ENCODE data around the gene ANKRD13B. TPM values are rescaled to one million over a fixed set of nuclear protein-coding genes. Genes with fewer than 3 reads are reported as not detected.

Gene ANKRD13B
- total and polyA plus RNA-seq, 2 of the 13 experiments (the other 11 are each of a cell fraction or from before 2014, with no cell fraction given): 1.7 to 1.8 TPM

GRCh38 chr17:29568331-29569244 lies 24.3 kb upstream of the ANKRD13B start, which contains the start of gene TP53I13 (continued):
- 0 out of 2 replicates have a peak, but pooled peaks have one; percentile 14 for TF ChIP-seq ZNF580 (CRISPR knock-in tag; IDR thresholded peaks at IDR 0.05; ENCODE audit: borderline replicate concordance, low read depth)
- no peak for TF ChIP-seq EEA1 (CRISPR knock-in tag; IDR thresholded peaks at IDR 0.05; ENCODE audit: borderline replicate concordance)
- TF ChIP-seq ZNF12 (CRISPR knock-in tag; IDR thresholded peaks at IDR 0.05): peak; percentile 21; the same call in 1 of the 2 replicates
- no peak for TF ChIP-seq TCF12 (IDR thresholded peaks at IDR 0.05)
- no peak for TF ChIP-seq TCF12 (CRISPR knock-in tag; IDR thresholded peaks at IDR 0.05)
- TF ChIP-seq MEF2D (CRISPR knock-in tag; IDR thresholded peaks at IDR 0.05): 0 out of 2 replicates have a peak, but pooled peaks have one; percentile 25
- TF ChIP-seq ZNF724P (CRISPR knock-in tag; IDR thresholded peaks at IDR 0.05; ENCODE audit: borderline replicate concordance): peak; percentile 79; the same call in 1 of the 2 replicates
- TF ChIP-seq HMG20A (CRISPR knock-in tag; IDR thresholded peaks at IDR 0.05; ENCODE audit: borderline replicate concordance): no peak
- no peak for TF ChIP-seq IKZF5 (CRISPR knock-in tag; IDR thresholded peaks at IDR 0.05)
- no peak for TF ChIP-seq MZF1 (CRISPR knock-in tag; IDR thresholded peaks at IDR 0.05; ENCODE audit: borderline replicate concordance)
- TF ChIP-seq, protein P1, sequence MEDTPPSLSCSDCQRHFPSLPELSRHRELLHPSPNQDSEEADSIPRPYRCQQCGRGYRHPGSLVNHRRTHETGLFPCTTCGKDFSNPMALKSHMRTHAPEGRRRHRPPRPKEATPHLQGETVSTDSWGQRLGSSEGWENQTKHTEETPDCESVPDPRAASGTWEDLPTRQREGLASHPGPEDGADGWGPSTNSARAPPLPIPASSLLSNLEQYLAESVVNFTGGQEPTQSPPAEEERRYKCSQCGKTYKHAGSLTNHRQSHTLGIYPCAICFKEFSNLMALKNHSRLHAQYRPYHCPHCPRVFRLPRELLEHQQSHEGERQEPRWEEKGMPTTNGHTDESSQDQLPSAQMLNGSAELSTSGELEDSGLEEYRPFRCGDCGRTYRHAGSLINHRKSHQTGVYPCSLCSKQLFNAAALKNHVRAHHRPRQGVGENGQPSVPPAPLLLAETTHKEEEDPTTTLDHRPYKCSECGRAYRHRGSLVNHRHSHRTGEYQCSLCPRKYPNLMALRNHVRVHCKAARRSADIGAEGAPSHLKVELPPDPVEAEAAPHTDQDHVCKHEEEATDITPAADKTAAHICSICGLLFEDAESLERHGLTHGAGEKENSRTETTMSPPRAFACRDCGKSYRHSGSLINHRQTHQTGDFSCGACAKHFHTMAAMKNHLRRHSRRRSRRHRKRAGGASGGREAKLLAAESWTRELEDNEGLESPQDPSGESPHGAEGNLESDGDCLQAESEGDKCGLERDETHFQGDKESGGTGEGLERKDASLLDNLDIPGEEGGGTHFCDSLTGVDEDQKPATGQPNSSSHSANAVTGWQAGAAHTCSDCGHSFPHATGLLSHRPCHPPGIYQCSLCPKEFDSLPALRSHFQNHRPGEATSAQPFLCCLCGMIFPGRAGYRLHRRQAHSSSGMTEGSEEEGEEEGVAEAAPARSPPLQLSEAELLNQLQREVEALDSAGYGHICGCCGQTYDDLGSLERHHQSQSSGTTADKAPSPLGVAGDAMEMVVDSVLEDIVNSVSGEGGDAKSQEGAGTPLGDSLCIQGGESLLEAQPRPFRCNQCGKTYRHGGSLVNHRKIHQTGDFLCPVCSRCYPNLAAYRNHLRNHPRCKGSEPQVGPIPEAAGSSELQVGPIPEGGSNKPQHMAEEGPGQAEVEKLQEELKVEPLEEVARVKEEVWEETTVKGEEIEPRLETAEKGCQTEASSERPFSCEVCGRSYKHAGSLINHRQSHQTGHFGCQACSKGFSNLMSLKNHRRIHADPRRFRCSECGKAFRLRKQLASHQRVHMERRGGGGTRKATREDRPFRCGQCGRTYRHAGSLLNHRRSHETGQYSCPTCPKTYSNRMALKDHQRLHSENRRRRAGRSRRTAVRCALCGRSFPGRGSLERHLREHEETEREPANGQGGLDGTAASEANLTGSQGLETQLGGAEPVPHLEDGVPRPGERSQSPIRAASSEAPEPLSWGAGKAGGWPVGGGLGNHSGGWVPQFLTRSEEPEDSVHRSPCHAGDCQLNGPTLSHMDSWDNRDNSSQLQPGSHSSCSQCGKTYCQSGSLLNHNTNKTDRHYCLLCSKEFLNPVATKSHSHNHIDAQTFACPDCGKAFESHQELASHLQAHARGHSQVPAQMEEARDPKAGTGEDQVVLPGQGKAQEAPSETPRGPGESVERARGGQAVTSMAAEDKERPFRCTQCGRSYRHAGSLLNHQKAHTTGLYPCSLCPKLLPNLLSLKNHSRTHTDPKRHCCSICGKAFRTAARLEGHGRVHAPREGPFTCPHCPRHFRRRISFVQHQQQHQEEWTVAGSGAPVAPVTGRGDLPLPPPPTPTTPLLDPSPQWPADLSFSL (CRISPR knock-in tag; IDR thresholded peaks at IDR 0.05): no peak
- TF ChIP-seq, protein P2, sequence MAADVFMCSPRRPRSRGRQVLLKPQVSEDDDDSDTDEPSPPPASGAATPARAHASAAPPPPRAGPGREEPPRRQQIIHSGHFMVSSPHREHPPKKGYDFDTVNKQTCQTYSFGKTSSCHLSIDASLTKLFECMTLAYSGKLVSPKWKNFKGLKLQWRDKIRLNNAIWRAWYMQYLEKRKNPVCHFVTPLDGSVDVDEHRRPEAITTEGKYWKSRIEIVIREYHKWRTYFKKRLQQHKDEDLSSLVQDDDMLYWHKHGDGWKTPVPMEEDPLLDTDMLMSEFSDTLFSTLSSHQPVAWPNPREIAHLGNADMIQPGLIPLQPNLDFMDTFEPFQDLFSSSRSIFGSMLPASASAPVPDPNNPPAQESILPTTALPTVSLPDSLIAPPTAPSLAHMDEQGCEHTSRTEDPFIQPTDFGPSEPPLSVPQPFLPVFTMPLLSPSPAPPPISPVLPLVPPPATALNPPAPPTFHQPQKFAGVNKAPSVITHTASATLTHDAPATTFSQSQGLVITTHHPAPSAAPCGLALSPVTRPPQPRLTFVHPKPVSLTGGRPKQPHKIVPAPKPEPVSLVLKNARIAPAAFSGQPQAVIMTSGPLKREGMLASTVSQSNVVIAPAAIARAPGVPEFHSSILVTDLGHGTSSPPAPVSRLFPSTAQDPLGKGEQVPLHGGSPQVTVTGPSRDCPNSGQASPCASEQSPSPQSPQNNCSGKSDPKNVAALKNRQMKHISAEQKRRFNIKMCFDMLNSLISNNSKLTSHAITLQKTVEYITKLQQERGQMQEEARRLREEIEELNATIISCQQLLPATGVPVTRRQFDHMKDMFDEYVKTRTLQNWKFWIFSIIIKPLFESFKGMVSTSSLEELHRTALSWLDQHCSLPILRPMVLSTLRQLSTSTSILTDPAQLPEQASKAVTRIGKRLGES (CRISPR knock-in tag; IDR thresholded peaks at IDR 0.05; ENCODE audit: borderline replicate concordance): no peak
- TF ChIP-seq LCORL (IDR thresholded peaks at IDR 0.05): no peak
- peak; percentile 31 for TF ChIP-seq LCORL (CRISPR knock-in tag; IDR thresholded peaks at IDR 0.05)
- TF ChIP-seq TERF1 (CRISPR knock-in tag; IDR thresholded peaks at IDR 0.05): 0 out of 2 replicates have a peak, but pooled peaks have one; percentile 37
- peak; percentile 8; the same call in 1 of the 2 replicates for TF ChIP-seq SALL1 (CRISPR knock-in tag; IDR thresholded peaks at IDR 0.05)

Data from HepG2 (cell line).